Femur (tissue), 1 donor: Measurements from ENCODE around the gene MIOS.

ENCODE experiments used
- DNase-seq: peaks from one replicate; pipeline ENCODE4 v3.0.0-alpha.2; 2017

Gene MIOS

DNA sequence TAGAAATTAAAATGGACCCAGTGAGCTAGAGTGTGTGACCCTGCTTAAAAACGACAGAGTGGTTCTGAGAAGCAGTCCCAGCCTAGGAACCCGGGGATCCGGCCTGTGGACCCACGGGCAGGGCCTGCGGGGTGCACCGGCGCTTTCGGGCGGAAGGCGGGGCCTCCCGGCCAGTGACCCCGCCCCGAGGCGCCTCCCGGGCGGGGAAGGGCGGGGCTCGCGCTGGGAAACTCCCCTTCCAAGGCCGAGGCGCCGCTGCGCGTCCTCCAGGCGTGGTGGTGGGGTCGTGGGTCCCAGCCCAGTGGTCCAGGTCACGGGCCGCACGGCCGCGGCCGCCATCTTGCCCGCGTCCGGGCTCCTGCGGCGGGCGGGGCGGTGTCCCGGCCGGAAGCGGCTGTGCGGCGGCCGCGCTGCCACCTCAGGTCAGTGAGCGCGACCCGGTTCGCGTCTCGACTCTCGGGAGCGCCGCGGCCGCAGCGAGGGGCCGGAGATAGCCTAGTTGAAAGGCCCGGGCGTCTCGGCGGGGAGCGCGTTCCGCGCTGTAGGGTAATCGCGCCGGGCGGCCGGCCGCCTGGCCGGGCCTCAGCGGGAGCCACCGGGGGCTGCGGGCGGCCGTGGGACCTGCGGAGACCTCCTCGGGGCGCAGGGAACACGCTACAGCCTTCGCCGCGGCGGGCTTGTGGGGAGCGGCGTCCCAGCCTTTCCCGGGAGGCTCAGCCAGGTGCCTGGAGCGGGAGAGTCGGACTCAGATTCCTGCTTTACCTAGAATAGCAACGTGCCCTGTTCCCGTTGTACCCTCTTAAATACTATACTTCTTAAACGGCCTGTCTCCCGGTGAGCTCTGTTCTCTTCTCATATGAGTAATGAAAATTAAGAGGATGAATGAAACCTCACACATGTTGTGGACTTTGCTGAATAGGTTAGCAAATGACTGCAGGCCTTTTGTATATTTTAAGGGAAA lies at the start of gene MIOS:
Gene MIOS (plus strand): TSS at position 234 of the 961 bp plus-strand sequence. CDS start 5,592 bp downstream, outside the sequence.
- DNase-seq, result peak; percentile 91

GRCh38 chr7:7517754-7518153 lies 48.9 kb upstream of the MIOS start:
- DNase-seq, result no peak

GRCh38 chr7:7519056-7519455 lies 47.6 kb upstream of the MIOS start:
- no peak for DNase-seq

- no peak for DNase-seq
These were observed 47.2 kb upstream of the MIOS start for GRCh38 chr7:7519528-7519927.

DNA sequence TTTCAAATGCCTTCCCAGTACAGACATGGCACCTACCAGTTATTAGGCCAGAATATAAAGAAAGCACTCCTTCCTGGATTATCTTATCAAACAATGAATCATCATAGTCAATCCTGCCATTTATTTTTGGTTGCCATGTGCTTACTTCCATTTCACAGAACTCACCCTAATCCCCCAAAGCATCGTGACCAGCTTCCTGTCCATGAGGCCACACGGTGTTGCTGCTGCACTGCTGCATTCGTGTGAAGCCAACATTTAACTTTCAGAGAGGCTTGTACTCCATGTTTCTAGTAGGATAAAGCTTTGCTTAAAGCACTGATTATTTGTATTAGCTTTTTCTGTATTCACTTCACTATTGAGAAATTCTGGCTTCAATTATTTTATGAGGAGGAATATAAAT lies 45.4 kb upstream of the MIOS start:
- DNase-seq, result no peak

DNA sequence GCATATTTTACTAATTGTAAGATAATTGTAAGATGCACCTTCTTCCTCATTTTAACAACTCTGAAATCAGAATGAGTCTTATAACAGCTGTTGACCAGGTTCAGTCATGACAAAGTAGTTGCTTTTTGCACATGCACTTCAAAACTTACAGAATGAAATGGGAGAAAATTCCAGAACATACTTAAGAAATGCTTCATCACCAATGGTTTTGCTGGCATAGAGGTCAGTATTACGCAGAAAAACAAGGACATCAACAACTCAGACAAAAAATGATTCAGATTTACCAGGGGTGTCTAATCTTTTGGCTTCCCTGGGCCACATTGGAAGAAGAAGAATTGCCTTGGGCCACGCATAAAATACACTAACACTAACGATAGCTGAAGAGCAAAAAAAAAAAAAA lies 44.3 kb upstream of the MIOS start:
- DNase-seq, result no peak

GRCh38 chr7:7524121-7524520 lies 42.6 kb upstream of the MIOS start:
- DNase-seq, result no peak

DNA sequence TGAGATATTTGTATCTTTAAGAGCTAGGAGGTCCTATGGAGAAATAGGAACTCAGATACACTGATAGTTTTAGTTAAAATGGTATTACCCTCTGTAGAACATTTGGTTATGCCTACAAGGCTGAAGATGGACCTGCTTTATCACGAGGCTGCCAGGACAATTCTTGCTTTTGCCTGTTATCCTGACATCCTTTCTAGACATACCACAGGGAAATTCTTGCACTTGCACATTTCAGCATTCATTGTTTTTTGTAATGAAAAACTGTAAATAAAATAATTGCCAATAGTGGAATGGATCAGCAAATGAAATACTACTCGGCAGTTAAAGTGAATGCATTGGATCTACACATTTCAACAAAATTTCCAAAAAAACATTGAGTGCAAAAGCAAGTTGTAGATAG lies 40.7 kb upstream of the MIOS start:
- DNase-seq, result no peak

- DNase-seq, result no peak
These were observed 39.6 kb upstream of the MIOS start for GRCh38 chr7:7527047-7527446.

DNA sequence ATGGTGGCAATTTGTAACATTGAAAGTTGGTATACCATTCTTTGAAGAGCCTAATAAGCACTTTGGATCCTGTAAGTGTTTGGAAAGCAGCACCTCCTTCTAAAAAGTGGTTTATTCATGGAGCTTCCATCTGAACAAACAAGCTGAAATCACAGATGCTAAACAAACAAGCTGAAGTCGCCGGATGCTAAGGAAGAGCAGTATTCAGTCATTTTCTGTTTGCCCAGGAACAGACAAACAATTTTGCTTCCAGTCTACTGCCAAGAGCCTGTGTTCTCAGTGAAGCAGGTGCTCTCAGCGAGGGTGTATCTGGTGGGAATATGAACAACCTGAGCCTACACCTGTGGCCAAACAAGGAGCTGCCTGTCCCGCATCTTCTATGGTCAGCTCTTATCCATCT lies 37.4 kb upstream of the MIOS start:
- no peak for DNase-seq

- DNase-seq, result no peak
These were observed 32.8 kb upstream of the MIOS start for GRCh38 chr7:7533831-7534430.

- DNase-seq, result no peak
These were observed 31.0 kb upstream of the MIOS start, which contains the start of gene COL28A1 for GRCh38 chr7:7535691-7536090. Gene COL28A1, minus strand, starts transcription at chr7:7535873. Its CDS starts 2,998 bp downstream, at chr7:7532875.

DNA sequence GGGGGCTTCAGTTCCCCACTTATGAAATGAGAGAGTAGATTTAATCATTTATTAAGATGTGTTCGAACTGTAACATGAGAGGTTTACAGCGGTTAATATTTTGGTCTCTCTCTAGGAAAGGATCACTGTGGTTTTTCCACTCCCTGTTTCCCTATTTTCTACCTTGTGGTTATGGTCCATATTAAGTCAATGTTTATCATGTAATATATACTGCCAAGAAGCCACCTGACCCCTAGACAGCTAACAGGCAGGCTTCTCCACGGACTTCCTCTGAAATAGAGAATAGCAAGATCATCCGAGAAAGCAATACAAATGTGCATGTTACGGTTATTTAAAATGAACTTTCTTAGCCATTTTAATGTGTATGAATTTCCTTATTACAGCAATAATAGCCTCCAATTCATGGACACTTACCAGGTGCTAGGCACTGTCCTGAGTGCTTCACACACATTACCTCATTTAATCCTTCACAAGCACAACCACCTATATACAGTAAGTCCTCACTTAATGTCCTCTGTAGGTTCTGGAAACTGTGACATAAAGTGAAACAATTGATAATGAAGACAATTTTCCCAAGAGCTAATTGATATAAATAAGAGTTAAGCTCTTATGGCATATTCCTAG lies 30.2 kb upstream of the MIOS start:
- DNase-seq, result no peak

DNA sequence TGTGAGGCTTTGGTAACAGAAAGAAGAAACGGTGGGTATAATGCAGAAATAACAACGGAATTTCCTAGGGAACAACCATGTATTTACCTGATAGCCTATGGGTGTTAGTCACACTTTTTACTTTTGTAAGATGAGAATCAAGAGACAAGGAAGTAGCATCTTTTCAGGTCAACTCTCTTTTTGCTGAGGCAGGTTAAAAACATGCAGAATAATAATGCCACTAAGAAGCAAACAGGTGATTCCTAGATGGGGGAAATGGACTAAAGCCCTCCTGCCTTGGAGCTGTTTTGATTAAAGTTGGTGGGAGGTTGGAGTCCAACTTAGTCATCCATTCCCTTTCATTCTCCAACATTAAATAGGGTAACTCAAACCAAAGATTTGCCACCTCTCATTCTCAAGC lies 29.0 kb upstream of the MIOS start:
- DNase-seq, result no peak

DNA sequence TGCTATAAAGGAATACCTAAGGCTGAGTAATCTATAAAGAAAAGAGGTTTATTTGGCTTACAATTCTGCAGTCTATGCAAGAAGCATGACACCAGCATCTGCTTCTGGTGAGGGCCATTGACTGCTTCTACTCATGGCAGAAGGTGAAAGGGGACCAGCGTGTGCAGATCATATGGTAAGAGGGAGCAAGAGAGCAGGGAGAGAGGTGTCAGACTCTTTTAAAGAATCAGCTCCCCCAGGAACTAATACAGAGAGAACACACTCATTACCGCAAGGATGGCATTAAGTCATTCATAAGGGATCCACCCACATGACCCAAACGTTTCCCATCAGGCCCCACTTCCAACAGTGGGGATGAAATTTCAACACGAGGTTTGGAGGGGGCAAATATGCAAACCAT lies 27.5 kb upstream of the MIOS start:
- DNase-seq, result no peak

- DNase-seq, result no peak
These were observed 27.0 kb upstream of the MIOS start for GRCh38 chr7:7539711-7540110.

GRCh38 chr7:7542251-7542835 lies 24.3 kb upstream of the MIOS start:
- DNase-seq, result no peak

DNA sequence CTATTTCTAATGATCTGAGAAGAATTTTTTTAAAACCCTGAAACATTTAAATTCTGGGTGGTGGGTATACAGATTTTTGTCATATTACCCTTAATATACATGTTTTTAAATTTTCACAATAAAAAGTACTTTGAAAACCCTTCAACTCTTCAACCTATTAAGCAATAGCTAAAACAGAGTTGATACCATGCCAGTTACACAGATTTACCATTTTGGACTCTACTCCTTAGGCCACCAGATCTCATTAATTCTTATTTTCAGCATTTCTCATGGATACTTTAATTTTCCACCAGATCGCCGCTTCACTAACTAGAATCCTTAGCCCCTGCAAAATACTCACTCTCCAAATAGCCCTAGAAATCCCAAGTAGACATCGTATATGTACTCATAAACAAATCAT lies 18.3 kb upstream of the MIOS start:
- DNase-seq, result no peak

DNA sequence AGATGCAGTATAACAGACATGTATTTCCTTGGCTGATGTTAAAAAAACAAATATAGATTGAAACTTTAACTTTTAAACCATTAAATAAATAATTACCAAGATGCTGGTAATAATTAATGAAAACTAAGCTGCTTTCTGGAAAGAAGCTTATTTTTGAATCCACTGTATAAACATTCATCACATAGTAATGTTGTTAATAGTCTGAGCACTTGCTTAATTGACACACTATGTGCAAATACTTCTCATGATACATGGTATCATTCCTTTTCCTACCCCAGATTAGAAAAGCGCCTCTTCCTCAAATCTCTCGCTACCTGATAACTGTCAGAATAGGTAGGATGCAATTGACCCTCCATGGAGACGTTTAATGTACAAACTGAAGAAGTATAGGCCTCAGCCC lies 16.0 kb upstream of the MIOS start:
- no peak for DNase-seq

- DNase-seq, result no peak
These were observed 14.5 kb upstream of the MIOS start for GRCh38 chr7:7552199-7552598.

- no peak for DNase-seq
These were observed 13.3 kb upstream of the MIOS start for GRCh38 chr7:7553386-7553785.

DNA sequence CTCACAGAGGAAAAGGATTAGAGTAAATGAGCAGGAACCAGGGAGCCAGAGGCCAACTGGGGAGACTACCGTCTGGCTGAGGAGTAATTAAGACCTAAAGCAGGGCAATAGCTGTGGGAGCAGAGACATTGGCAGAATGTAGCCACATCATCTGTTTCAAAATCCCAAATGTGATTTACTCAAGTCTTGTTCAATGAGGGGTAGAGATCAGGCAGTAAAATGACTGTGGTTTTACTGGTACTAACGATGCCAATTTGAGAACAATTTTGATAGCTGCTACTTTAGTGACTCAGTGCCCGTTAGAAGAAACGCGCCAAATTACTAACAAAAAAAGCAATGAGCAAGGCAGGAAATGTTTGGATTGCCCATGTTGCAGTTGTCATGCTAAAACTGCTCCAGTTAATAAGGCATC lies 12.7 kb upstream of the MIOS start:
- DNase-seq, result no peak
